ENCODE results near the gene ZXDC.

GRCh38 chr3:126424751-126425150 is 50.9 kb downstream of the ZXDC start:
- no peak for TF ChIP-seq EZH2 (IDR thresholded peaks at IDR 0.05; ENCODE audit: low read length)
- TF ChIP-seq, protein P1, sequence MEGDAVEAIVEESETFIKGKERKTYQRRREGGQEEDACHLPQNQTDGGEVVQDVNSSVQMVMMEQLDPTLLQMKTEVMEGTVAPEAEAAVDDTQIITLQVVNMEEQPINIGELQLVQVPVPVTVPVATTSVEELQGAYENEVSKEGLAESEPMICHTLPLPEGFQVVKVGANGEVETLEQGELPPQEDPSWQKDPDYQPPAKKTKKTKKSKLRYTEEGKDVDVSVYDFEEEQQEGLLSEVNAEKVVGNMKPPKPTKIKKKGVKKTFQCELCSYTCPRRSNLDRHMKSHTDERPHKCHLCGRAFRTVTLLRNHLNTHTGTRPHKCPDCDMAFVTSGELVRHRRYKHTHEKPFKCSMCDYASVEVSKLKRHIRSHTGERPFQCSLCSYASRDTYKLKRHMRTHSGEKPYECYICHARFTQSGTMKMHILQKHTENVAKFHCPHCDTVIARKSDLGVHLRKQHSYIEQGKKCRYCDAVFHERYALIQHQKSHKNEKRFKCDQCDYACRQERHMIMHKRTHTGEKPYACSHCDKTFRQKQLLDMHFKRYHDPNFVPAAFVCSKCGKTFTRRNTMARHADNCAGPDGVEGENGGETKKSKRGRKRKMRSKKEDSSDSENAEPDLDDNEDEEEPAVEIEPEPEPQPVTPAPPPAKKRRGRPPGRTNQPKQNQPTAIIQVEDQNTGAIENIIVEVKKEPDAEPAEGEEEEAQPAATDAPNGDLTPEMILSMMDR (optimal IDR thresholded peaks at IDR 0.05 in 1 of 3, IDR thresholded peaks at IDR 0.05 in 1 of 3, conservative IDR thresholded peaks at IDR 0.05 in 1 of 3; ENCODE audit: extremely low read depth in 1 of 3, insufficient read depth in 2 of 3, low read length in 3 of 3): no peak

Data from keratinocyte (primary cell).